Left hindlimb (tissue), 1 donor: Measurements from ENCODE around the gene CADPS2.
"Not testable (repeated sequence)": the region's sequence is repeated elsewhere in the genome, so short reads cannot be mapped to it uniquely, and the experiment has no call there.

Experiments used
- DNase-seq: peaks from one replicate; pipeline ENCODE4 v3.0.0-alpha.2; 2018

CADPS2 gene

GRCh38 chr7:122658856-122659255 lies 227.4 kb downstream of the CADPS2 start:
- DNase-seq = no peak

- DNase-seq = no peak
Observed at GRCh38 chr7:122653685-122654084, 232.6 kb downstream of the CADPS2 start.

- no peak for DNase-seq
Observed at GRCh38 chr7:122652876-122653275, 233.4 kb downstream of the CADPS2 start.

- DNase-seq = no peak
Observed at GRCh38 chr7:122651451-122651850, 234.8 kb downstream of the CADPS2 start.

GRCh38 chr7:122643250-122643649 lies 243.0 kb downstream of the CADPS2 start:
- DNase-seq = no peak

- DNase-seq = no peak
Observed at GRCh38 chr7:122638459-122638858, 247.8 kb downstream of the CADPS2 start.

- DNase-seq = no peak
Observed at GRCh38 chr7:122637784-122638183, 248.5 kb downstream of the CADPS2 start.

GRCh38 chr7:122635481-122635880 lies 250.8 kb downstream of the CADPS2 start:
- not testable (repeated sequence) for DNase-seq

- no peak for DNase-seq
Observed at GRCh38 chr7:122633472-122633871, 252.8 kb downstream of the CADPS2 start.

- no peak for DNase-seq
Observed at GRCh38 chr7:122632238-122632637, 254.0 kb downstream of the CADPS2 start.

- no peak for DNase-seq
Observed at GRCh38 chr7:122629412-122629953, 256.8 kb downstream of the CADPS2 start.

- DNase-seq = no peak
Observed at GRCh38 chr7:122628651-122629411, 257.4 kb downstream of the CADPS2 start.

- no peak for DNase-seq
Observed at GRCh38 chr7:122626785-122627184, 259.5 kb downstream of the CADPS2 start.

- no peak for DNase-seq
Observed at GRCh38 chr7:122622682-122623081, 263.6 kb downstream of the CADPS2 start.

- no peak for DNase-seq
Observed at GRCh38 chr7:122619664-122620063, 266.6 kb downstream of the CADPS2 start.

GRCh38 chr7:122618585-122619189 lies 267.6 kb downstream of the CADPS2 start:
- DNase-seq = no peak

GRCh38 chr7:122616951-122617350 lies 269.3 kb downstream of the CADPS2 start:
- no peak for DNase-seq

GRCh38 chr7:122605929-122606328 lies 280.3 kb downstream of the CADPS2 start:
- no peak for DNase-seq

GRCh38 chr7:122604251-122604650 lies 282.0 kb downstream of the CADPS2 start:
- no peak for DNase-seq

- DNase-seq = no peak
Observed at GRCh38 chr7:122602800-122603199, 283.5 kb downstream of the CADPS2 start.

- DNase-seq = no peak
Observed at GRCh38 chr7:122600630-122601029, 285.6 kb downstream of the CADPS2 start.

GRCh38 chr7:122600042-122600441 lies 286.2 kb downstream of the CADPS2 start:
- DNase-seq = no peak

- no peak for DNase-seq
Observed at GRCh38 chr7:122597277-122597676, 289.0 kb downstream of the CADPS2 start.

GRCh38 chr7:122595885-122596284 lies 290.4 kb downstream of the CADPS2 start:
- DNase-seq = no peak
